Left renal cortex interstitium (tissue), 4 donors: ENCODE data around the gene FBXO10. TPM values are rescaled to one million over a fixed set of nuclear protein-coding genes. Genes with fewer than 3 reads are reported as not detected.

Experiments
- polyA plus RNA-seq, 4 donors: library from polyadenylated mRNA; unstranded; fragments of 120-200 nt; gene quantifications; one replicate each; pipeline ENCODE4 v1.2.1, GENCODE V29; 2013; ENCODE audit not compliant: insufficient read length in 4 of 4

Gene FBXO10
- polyA plus RNA-seq, 4 donors: 11.7 to 19.8 (median 15.1) TPM

Other genes starting within 250 kb of the FBXO10 start
- 100 to 1,000 TPM; 138 to 156 (median 147) TPM for gene GRHPR, start 153.7 kb downstream of the FBXO10 start, polyA plus RNA-seq
- 10 to 100 TPM; 29.5 to 32.0 (median 31.6) TPM for gene ZBTB5, start 110.9 kb downstream of the FBXO10 start, polyA plus RNA-seq
- 10 to 100 TPM; 23.0 to 26.0 (median 23.7) TPM for gene POLR1E, start 90.4 kb downstream of the FBXO10 start, polyA plus RNA-seq
- gene TOMM5, start 16.2 kb upstream of the FBXO10 start, polyA plus RNA-seq: 100 to 1,000 TPM; 110 to 138 (median 124) TPM
- gene FRMPD1, start 74.6 kb upstream of the FBXO10 start, polyA plus RNA-seq: 1 to 10 TPM in 1 of 4 donors, under 1 TPM in 3; 0.72 to 1.3 (median 0.88) TPM
- 10 to 100 TPM; 12.2 to 30.2 (median 18.2) TPM for gene TRMT10B, start 177.4 kb upstream of the FBXO10 start, polyA plus RNA-seq
- 10 to 100 TPM; 34.5 to 48.9 (median 41.2) TPM for gene EXOSC3, start 208.7 kb upstream of the FBXO10 start, polyA plus RNA-seq
- gene DCAF10, start 224.4 kb upstream of the FBXO10 start, polyA plus RNA-seq: 10 to 100 TPM; 27.3 to 37.3 (median 35.7) TPM